ENCODE results near the gene RHPN2.

- TF ChIP-seq ESRRG (CRISPR knock-in tag; IDR thresholded peaks at IDR 0.05) (no peak), POU6F1 (CRISPR knock-in tag; IDR thresholded peaks at IDR 0.05; ENCODE audit: borderline replicate concordance, low read depth) (no peak), SNAI2 (CRISPR knock-in tag; IDR thresholded peaks at IDR 0.05) (no peak), PATZ1 (CRISPR knock-in tag; IDR thresholded peaks at IDR 0.05; ENCODE audit: borderline replicate concordance) (no peak), ARNTL (CRISPR knock-in tag; IDR thresholded peaks at IDR 0.05; ENCODE audit: borderline replicate concordance, low read depth) (no peak), ZNF565 (CRISPR knock-in tag; conservative IDR thresholded peaks at IDR 0.05; ENCODE audit: low read depth) (no peak), RARB (CRISPR knock-in tag; IDR thresholded peaks at IDR 0.05) (no peak), TCF4 (CRISPR knock-in tag; IDR thresholded peaks at IDR 0.05; ENCODE audit: borderline replicate concordance) (no peak), ZFP3 (CRISPR knock-in tag; IDR thresholded peaks at IDR 0.05) (no peak), TOX (CRISPR knock-in tag; IDR thresholded peaks at IDR 0.05; ENCODE audit: borderline replicate concordance) (no peak), TSHZ2 (CRISPR knock-in tag; IDR thresholded peaks at IDR 0.05) (no peak), CSRNP3 (CRISPR knock-in tag; IDR thresholded peaks at IDR 0.05) (no peak), ZFP30 (CRISPR knock-in tag; IDR thresholded peaks at IDR 0.05) (no peak), BACH2 (CRISPR knock-in tag; IDR thresholded peaks at IDR 0.05; ENCODE audit: borderline replicate concordance) (no peak)
Measured at GRCh38 chr19:32971012-32971595, 93.6 kb downstream of the RHPN2 start.

Data from SK-N-SH treated with all-trans-retinoic acid at 6 μM for 48 hours (cell line).